ENCODE measurements around the gene CNTN4. TPM values are rescaled to one million over a fixed set of nuclear protein-coding genes. Genes with fewer than 3 reads are reported as not detected.

Gene CNTN4
- total and polyA plus RNA-seq, 2 of the 8 experiments (the other 6 are each of a cell fraction or from before 2014, with no cell fraction given): 0.41 to 2.2 TPM

- H3K4me1 ChIP-seq (replicated peaks in 1 of 4; ENCODE audit: control insufficient read depth in 3 of 4, insufficient read depth in 4 of 4, low read length in 3 of 4): no peaks in the 10 kb centered on the region
- H4K8ac ChIP-seq (ENCODE audit: extremely low read depth, insufficient read depth, low read length): no peak overlapping the region
- H3K36me3 ChIP-seq (ENCODE audit: control insufficient read depth in 2 of 4, insufficient read depth in 4 of 4, low read length in 3 of 4): no peaks in the 10 kb centered on the region
- H3K56ac ChIP-seq (replicated peaks; ENCODE audit: insufficient read length, low read depth, low read length): no peak overlapping the region
- H3K14ac ChIP-seq (ENCODE audit: insufficient read length): no peak overlapping the region
- POLR2A ChIA-PET (ENCODE audit: partially characterized antibody): no interaction called here
- no peak overlapping the region for H2AFZ ChIP-seq (ENCODE audit: low read length)
- no peak for DNase-seq (ENCODE audit: low read depth in 1 of 2, low spot score in 2 of 2)
- no peak overlapping the region for H4K5ac ChIP-seq (ENCODE audit: insufficient read length, low read depth, low read length)
- H4K20me1 ChIP-seq (replicated peaks in 1 of 2; ENCODE audit: control insufficient read depth in 1 of 2, insufficient read depth in 2 of 2, low read length in 2 of 2): no peaks in the 10 kb centered on the region
- no peak overlapping the region for H2AK5ac ChIP-seq (ENCODE audit: low read depth, low read length)
- no peaks in the 10 kb centered on the region for H3K79me2 ChIP-seq (ENCODE audit: control insufficient read depth in 1 of 2, insufficient read depth in 2 of 2, low read length in 2 of 2)
- TF ChIP-seq CREB1 (IDR thresholded peaks at IDR 0.05): no peak
- no peak for TF ChIP-seq KDM1A (IDR thresholded peaks at IDR 0.05; ENCODE audit: borderline replicate concordance, low read length)
- no peak for TF ChIP-seq YY1 (IDR thresholded peaks at IDR 0.05; ENCODE audit: low read depth, low read length)
- no peak for TF ChIP-seq TEAD4 (IDR thresholded peaks at IDR 0.05; ENCODE audit: low read depth, low read length)
- no peak for TF ChIP-seq EGR1 (IDR thresholded peaks at IDR 0.05; ENCODE audit: borderline replicate concordance, low read depth, low read length)
- no peak for TF ChIP-seq SP4 (IDR thresholded peaks at IDR 0.05; ENCODE audit: low read length)
- TF ChIP-seq POU5F1 (IDR thresholded peaks at IDR 0.05; ENCODE audit: low read depth, low read length): no peak
- TF ChIP-seq MAFK (IDR thresholded peaks at IDR 0.05; ENCODE audit: low read depth, low read length): no peak
- TF ChIP-seq CTBP2 (IDR thresholded peaks at IDR 0.05; ENCODE audit: borderline replicate concordance, insufficient read depth, insufficient read length, low read length): no peak
- no peak overlapping the region for H3K9ac ChIP-seq (replicated peaks in 1 of 4; ENCODE audit: extremely low read depth in 1 of 4, low read depth in 3 of 4, low read length in 3 of 4)
- H3K4me3 ChIP-seq (ENCODE audit: extremely low read depth in 1 of 4, insufficient read depth in 2 of 4, low read depth in 3 of 4, low read length in 4 of 4): no peak overlapping the region
- WGBS, 2 experiments (ENCODE audit: extremely low coverage in 1 of 2, insufficient coverage in 1 of 2, insufficient read length in 1 of 2, insufficient replicate concordance in 2 of 2, low coverage in 1 of 2, low lambda C conversion rate in 2 of 2, missing lambda C conversion rate in 1 of 2): 89% methylated on average over 2 of the region's 2 CpGs; no CpG with 5 or more reads in 1 of the 2 experiments
- no peaks in the 10 kb centered on the region for H3K9me3 ChIP-seq (ENCODE audit: insufficient read depth in 2 of 2, low read depth in 1 of 2, low read length in 1 of 2)
- no peak overlapping the region for H3K27ac ChIP-seq (ENCODE audit: low read depth, low read length)
- H3K23ac ChIP-seq (ENCODE audit: insufficient read length): no peak overlapping the region
- no peaks in the 10 kb centered on the region for H3K23me2 ChIP-seq (ENCODE audit: low read depth, low read length)
- H2BK12ac ChIP-seq (ENCODE audit: low read depth, low read length): no peak overlapping the region
- H3K4me2 ChIP-seq (ENCODE audit: insufficient read depth in 1 of 2, low read depth in 2 of 2, low read length in 2 of 2): no peak overlapping the region
- H3K4ac ChIP-seq (replicated peaks; ENCODE audit: insufficient read length, low read depth, low read length): no peak overlapping the region
- H3K79me1 ChIP-seq (ENCODE audit: low read depth, low read length): no peaks in the 10 kb centered on the region
- H3K18ac ChIP-seq (ENCODE audit: extremely low read depth, low read length): no peak overlapping the region
- H2BK15ac ChIP-seq (ENCODE audit: low read length): no peak overlapping the region
- H4K91ac ChIP-seq (replicated peaks; ENCODE audit: insufficient read length, low read length): no peak overlapping the region
- H2BK120ac ChIP-seq (replicated peaks; ENCODE audit: low read depth, low read length): no peak overlapping the region
- CTCF ChIA-PET (ENCODE audit: partially characterized antibody): no interaction called here
- FAIRE-seq: no peak
- H2BK20ac ChIP-seq (ENCODE audit: low read length): no peak overlapping the region
- no peak overlapping the region for H2BK5ac ChIP-seq (ENCODE audit: low read depth, low read length)
- no peaks in the 10 kb centered on the region for H3K27me3 ChIP-seq (replicated peaks in 1 of 4; ENCODE audit: control insufficient read depth in 3 of 4, extremely low read depth in 1 of 4, insufficient read depth in 3 of 4, low read length in 3 of 4)
These were observed 536.8 kb downstream of the CNTN4 start for GRCh38 chr3:2635511-2635910.
